HG02623 (cell line): ENCODE results near the gene VIPR2.
"Not testable (repeated sequence)": the region's sequence is repeated elsewhere in the genome, so short reads cannot be mapped to it uniquely, and the experiment has no call there.

Experiments used
- ATAC-seq: cut with Tn5 transposase; IDR thresholded peaks from one replicate; pipeline ENCODE4 v1.9.1; 2021; ENCODE audit warnings: moderate library complexity; ENCODE audit not compliant: unreplicated experiment

VIPR2 gene

DNA sequence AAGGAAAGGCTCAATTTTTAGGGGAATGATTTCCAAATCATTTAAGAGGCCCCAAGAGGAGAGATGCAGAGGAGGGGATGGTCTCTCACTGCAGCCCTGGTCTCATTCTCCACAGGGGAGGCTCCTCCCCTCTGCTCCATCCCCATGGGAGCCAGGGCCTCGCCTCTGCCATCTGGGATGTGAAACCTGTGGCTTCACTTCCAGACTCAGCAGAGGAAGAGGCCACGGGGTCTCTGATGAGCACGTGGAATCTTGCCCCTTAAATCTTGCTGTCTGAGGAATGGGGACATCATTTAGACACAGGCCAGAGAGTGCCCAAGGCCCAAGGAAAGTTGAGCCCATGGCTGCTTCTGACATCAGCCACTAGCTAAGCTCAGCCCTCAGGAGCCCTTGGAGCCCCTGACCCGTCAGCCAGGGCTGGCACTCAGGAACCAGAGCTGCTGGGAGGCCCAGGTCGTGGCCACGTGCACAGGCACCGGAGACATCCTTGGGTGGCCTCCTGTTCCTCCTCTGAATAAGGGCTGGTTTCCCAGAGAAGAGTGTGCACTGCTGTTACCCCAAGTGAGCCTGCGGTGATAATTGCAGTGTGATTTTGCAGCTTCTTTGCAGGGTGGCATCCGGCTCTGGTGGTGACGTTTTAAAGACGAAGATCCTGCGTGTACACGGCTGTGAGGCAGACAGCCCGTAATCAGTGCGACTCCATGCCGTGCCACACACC lies 50.5 kb downstream of the VIPR2 start:
- no peak for ATAC-seq

DNA sequence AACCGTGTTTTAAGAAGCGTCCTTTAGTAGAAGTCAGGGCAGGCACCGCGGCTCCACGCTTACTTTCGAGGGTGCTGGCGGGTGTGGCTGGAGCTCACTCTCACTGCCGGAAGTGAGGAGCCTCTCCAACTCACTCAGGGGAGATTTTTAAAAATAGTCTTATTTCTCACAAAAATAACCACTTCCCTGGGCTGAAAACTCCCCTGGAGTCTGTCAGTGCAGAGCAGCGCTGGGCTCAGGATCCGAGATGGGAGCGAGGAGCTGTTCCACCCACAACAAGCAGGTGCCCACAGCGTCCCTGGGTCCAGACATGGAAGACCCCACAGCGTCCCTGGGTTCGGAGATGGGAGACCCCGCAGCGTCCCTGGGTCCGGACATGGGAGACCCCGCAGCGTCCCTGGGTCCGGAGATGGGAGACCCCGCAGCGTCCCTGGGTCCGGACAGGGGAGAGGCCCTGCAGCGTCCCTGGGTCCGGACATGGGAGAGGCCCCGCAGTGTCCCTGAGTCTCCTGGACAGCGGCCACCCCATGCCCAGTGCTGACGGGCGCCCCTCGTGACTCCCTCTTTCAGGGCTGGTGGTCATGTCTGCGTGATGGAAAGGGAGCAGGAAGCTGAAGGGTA lies 51.2 kb downstream of the VIPR2 start:
- no peak for ATAC-seq

DNA sequence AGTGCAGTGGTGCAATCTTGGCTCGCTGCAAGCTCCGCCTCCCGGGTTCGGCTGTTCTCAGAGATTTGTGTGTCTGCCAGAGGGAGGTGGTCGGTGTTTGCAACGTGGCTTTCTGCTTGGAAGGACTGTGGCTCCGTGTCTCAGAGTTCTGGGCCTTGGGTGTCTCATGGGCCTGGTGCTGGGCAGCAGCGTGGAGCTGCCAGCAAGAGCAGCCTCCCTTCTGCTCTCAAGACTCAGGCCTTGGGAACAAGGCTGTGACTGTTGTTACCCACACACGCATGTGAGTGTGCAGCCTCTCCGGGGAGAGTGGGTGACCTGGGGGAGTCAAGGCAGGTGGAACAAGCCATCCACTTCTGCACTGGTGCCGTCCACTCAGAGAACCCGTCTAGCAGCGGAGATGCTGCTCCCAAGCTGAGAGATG lies 52.0 kb downstream of the VIPR2 start:
- no peak for ATAC-seq

DNA sequence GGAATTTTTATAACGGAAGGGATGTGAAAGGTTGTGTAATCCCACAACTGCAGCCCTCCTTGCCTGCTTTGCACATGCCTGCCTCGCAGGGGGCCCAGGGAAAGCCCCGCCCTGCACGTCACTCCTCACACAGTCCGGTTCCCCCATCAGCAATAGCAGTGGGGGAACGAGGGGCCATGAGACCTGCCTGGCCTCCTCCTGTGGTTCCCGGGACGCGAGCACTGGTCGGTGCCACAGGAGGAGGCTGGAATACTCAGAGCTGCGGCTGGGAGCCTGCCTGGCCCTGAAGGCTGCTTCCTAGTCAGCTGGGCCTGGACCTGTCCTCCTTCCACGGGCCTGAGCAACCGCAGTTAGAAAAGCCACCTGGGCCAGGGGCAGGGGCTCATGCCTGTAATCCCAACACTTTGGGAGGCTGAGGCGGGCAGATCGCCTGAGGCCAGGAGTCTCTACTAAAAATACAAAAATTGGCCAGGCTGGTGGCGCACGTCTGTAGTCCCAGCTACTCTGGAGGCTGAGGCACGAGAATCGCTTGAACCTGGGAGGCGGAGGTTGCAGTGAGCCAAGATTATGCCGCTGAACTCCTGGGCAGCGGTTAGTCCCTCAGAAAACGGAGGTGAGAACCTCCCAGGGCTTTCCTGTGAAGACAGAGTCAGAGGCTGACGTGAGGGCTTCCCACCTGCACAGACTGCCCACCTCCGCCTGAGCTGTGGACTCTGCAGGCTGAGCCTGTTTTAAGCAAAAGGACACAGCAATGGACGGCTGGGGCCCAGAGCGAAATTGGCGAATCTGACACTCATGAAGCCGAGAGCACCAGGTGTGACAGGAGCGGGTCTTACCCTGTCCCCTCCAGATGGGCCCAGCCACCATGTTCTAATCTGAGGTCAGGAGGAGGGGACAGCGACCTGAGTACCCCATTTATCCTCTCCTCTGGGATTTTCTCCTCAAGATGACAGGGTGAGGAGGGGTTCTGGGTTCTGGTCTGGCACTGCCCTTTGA lies 52.9 kb downstream of the VIPR2 start:
- no peak for ATAC-seq

DNA sequence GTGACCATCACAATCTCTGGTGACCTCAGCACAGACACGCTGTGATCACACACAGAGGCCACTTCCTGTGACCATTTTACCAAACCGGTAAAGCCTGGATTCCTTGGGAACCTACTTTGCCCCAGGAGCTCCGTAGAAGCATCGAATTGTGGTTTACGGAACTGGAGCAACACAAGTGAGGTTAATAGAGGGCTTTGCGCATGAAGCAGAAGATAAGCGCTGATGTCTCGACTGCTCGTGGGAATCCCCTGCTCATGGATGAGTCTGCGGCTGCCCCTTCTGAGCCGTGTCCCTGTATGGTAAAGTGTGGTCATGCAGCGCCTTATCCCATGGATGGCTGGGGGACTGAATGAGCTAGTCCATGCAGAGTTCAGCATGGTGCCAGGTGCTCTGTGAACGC lies 53.6 kb downstream of the VIPR2 start:
- no peak for ATAC-seq

DNA sequence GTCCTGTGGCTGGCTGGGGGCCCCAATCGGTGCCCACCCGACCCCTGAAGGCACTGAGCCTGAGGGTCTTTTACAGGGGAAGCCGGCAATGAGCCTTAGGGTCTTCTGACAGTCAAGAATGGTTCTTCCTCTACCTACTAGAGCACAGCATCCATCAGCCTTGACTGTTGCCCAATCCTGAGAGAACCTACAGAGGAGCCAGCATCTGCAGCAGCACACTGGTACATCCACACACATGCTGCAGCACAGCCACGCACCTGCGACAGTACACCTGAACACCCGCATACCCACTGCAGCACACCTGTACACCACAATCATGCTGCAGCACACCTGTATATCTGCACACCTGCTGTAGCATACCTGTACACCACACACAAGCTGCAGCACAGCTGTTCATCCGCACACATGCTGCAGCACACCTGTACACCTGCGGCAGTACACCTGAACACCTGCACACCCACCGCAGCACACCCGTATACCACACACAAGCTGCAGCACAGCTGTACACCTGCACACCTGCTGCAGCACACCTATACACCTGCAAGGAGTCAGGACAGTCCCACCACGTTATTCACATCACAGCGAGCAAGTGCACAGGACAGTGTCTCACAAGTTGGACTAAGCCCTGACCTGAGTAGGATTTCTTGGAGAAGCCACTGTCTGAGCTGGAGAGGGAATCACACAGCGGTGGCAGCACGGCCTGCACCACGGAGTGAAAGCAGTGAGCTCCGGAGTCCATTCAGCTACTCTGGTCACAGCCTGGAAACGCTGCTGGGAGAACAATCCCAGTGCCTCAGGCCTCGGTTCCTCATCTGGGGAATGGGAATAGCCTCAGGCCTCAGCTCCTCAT lies 56.4 kb downstream of the VIPR2 start:
- no peak for ATAC-seq

DNA sequence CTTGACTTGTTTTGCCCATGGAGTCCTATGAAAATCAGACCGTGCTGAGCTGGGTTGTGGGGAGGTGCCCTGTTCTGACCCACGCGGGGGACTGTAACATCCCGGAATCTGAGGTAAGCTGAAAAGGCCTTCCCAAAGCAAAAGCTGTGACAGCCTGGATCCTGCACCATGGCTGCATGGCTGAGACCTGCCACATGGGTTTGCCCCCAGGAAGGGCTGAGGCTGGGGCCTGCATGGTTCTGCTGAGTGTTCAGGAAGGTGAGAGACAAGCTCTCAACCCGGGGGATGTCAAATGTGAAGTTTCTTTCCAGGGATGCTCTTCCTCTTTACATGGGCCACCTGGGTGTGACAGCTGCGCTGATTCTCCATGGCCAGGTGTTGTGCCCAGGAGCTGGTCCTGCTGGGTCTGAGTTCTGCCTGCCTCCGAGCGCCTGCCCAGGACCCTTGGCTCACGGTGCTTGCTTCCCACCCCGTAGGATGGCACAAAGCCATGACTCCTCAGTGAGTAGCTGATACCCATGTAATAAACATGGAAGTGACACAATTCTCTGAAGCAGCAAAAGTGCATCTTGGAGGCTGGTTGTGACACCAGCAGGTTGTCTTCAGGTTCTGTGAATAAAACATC lies 58.3 kb downstream of the VIPR2 start:
- no peak for ATAC-seq

DNA sequence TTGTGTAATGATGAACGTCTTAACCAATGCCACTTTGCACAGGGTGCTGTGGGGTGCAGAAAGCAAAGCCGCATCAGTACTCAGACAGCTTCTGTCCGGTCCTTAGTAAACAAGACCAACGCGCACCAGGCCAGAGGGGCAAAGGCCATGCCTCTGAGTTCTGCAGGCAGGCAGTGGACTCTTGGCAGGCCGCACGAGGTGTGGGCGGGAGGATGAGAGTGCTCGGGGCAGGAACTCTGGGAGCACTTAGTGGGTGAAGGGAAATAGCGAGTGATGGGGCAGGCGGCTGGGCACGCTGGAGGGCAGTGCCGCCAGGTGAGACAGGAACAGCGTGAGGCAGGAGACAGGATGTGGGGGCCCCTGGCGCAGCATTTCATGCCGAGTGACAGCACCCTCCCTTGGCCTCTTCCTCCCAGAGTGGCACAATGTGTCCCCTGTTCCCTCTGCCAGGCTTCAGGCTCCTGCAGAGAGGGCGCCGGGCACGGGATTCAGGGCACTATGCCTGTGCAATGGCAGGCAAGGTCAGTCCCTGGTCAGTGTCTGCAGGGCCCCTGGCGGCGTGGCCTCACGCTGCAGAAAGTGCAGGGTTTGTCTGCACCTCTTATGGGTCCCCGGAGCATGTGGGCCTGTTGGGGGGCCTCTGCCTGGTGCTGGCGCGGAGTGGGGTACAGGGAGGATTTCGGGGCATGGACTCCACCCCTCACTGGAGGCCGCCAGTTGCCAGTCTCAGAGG lies 60.4 kb downstream of the VIPR2 start:
- no peak for ATAC-seq

DNA sequence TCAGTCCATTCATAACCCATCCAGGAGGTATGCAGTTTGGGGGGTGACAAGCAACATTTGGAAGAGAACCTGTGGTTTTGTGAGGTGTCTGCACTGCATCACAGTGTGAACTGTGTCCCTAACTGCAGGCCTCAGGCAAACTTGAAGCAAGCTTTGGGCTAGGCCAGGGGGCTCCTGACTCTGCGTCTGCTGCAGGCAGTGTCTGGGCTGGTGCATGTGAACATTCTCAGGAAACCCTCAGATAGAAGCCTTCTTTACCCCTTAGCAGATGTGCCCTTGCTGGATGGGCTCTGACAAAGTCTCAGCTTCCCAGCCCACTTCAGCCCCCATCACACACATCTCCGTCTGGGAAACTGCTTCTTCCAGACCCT lies 61.0 kb downstream of the VIPR2 start:
- ATAC-seq: no peak

DNA sequence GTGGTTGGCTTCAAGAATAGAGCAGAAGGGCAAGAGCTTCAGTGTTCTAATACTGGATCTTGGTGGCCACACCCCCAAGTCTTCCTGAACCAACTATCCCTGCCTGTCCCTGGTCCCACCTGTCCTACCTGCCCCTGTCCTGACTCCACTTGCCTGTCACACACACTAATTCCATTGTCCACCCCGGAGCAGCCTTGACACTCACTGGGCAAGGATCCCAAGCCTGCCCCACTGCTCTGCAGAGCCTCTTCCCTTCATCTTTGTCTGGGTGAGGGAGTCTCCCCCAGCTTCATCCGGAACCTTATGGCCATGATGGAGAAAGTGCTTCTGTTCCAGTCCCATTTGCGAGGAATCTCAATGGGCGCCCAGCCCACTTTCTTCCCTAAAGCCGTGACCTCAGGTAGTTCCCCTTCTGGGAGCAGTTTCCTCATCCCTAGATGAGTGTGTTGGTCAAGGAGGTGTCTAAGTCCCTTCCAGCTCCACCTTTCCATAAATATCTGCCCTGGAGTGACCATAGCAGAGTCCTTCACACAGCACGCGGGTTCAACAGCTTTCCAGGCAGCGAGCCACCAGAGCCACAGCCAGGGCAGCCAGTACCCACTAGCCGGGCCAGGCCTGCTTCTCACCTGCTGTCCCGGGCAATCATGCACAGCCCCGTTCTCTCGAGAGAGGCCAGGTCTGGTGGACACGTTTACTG lies 61.5 kb downstream of the VIPR2 start:
- ATAC-seq: no peak

DNA sequence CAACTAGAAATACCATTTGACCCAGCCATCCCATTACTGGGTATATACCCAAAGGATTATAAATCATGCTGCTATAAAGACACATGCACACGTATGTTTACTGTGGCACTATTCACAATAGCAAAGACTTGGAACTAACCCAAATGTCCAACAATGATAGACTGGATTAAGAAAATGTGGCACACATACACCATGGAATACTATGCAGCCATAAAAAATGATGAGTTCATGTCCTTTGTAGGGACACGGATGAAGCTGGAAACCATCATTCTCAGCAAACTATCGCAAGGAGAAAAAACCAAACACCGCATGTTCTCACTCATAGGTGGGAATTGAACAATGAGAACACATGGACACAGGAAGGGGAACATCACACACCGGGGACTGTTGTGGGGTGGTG lies 62.6 kb downstream of the VIPR2 start:
- ATAC-seq: not testable (repeated sequence)

DNA sequence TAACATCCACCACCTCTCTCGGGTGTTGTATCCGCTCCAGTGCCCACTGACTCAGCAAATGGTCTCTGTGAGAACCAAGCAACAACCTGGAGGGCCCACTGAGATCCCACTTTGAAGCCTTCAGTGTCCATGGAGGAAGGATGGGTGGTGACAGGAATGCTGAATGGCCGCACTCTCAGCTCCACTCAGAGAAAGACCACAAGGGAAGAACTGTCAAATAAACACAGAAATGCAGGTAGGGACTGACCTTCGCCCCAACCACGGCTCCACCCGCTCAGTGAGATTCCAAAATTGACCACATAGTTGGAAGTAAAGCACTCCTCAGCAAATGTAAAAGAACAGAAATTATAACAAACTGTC lies 65.8 kb downstream of the VIPR2 start:
- ATAC-seq: no peak

DNA sequence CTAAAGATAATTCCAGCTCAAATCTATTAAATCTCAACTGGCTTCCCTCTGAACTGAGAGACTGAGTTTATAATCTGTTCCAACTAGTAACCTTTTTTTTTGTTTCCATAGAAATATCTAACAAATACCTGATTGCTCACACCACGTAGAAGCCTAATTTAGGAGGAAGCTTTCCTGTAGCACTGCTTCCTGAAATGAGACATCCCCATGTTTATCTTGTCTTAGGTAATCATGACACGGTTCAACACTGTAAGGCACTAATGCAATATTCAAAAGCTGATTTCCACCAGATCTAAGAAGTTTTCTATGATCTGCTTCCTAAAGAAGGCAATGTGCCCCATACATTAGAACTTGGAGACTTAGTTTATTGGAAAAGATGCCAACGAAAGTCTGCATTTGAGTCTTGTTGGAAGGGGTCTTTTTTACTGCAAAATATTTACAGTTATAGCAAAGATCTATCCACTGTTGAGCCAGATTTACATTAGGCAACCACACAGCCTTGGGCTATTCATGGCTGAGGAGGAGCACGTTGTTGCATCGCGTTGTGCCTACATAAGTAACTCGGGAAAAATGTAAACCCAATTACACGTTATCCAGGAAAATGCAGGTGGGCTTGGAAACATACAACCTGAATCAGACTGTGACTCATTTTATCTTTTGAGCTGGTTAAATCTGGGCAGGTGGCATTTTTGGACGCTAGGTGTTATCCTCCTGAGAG lies 66.3 kb downstream of the VIPR2 start:
- ATAC-seq: no peak

DNA sequence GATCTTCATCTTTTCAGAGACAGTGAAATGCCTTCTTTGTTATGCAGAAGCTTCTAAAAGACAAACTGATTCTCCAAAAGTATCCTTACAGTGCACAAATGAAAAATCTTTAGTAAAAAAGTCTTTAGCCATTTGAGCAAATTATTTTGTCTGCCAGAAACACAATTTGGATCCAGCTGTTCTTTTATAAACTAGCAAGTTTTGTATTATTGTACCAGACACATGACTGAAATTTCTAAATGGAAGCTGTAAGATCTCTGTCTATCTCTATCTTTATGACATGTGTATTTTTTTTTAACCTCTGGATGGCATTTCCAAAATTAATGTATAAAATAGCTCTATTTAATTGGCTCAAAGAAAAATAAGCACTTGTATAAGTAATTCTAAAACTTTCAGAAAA lies 68.3 kb downstream of the VIPR2 start:
- no peak for ATAC-seq

DNA sequence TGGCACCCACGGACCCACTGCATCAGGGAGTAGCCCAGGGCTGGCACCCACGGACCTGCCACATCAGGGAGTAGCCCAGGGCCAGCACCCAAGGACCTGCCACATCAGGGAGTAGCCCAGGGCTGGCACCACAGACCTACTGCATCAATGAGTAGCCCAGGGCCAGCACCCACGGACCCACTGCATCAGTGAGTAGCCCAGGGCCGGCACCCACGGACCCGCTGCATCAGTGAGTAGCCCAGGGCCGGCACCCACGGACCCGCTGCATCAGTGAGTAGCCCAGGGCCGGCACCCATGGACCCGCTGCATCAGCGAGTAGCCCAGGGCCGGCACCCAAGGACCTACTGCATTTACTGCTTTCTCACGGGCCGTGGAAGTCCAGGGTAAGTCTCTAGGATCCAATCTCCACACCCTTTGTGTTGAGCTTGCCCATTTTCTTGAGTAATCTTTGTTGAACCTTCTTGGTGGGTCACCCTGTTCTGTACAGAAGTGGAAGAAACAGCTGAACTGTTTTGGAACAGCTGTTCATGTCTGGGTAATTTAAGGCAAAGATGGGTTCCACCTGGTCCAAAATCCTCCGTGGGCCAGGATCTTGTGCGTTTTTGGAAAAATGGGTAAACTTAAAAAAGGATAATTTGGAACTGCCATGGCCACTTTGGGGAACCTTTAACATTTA lies 69.0 kb downstream of the VIPR2 start:
- no peak for ATAC-seq

DNA sequence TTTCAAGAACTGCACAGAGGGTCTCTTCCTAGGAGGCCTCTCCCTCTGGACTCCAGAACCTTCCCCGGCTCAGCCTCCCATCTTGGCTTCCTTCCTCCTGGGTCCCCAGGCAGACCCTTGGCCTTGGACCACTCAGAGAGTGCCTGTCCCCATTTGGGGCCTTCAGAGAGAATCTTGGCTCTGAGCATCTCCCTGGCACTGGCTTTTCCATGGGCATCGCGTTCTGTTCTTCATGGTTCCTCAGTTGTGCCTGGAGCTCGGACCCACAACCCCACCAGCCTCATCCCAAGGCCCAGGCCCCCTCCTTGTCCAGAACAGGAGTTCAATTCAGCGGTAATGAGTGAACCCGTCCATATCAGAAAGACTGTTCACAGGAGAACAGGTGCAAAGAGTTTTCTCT lies 73.4 kb downstream of the VIPR2 start:
- no peak for ATAC-seq

DNA sequence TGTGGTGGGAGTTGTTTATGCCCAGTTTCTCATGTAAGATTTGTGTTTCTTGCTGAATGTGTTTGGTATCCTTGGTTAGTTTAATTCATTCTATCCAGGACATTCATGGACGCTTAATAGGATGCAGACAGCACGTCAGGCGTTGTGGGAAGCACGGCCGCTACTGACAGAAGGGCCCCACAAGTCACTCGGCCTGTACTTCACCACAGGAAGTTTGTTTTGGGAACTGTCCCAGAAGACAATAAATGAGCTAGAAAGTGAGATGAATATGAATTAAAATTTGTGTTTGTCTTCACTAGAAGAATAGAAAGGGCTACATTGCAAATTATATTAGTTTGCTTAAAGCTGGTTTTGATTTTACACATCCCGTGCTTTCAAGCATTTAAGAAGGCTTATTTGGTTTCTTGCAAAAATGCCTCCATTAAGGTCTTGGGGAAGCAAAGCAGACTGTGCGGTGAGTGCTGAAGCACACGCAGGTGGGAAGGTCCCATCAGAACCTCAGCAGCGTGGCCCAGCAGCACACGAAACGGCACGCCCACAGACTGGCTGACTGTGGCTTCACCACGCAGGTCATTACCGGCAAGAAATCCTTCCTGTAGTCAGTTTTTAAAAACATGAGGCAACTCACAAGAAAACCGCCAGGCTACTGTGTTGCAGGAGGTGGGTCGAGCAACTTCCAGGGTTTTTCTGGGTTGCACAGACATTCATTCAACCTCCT lies 74.1 kb downstream of the VIPR2 start:
- no peak for ATAC-seq
